IMR-90 (cell line): ENCODE measurements around the gene MAB21L3. TPM values are rescaled to one million over a fixed set of nuclear protein-coding genes. Genes with fewer than 3 reads are reported as not detected.

Experiments used
- ATAC-seq: fragments of 200-7000 bp; cut with Tn5 transposase; 2 replicates; pipeline ENCODE4 v1.9.1; 2020; ENCODE audit warnings: low read depth, mild to moderate bottlenecking, moderate library complexity
- Bru-seq: library from RNA; stranded (reverse); fragments of 400-500 nt; gene quantifications from one replicate; lab custom pipeline; 2021; lab: Mats Ljungman, UMichigan
- BruChase-seq, 2 experiments: library from RNA; stranded (reverse); fragments of 400-500 nt; gene quantifications; one replicate each; lab custom pipeline; 2021; lab: Mats Ljungman, UMichigan
- BruUV-seq: library from RNA; stranded (reverse); fragments of 400-500 nt; replicated peaks from 2 replicates; lab custom pipeline; 2021; lab: Mats Ljungman, UMichigan
- CTCF ChIA-PET: fragments of 300-600 bp; formaldehyde crosslinking; extraction: SDS; loops from one replicate; lab custom pipeline; 2021; ENCODE audit warnings: antibody characterized with exemption; lab: Yijun Ruan, JAX
- POLR2A ChIA-PET: fragments of 300-600 bp; sonication (Branson Sonifier 250); formaldehyde crosslinking; loops from one replicate; lab custom pipeline; 2022; ENCODE audit warnings: antibody characterized with exemption; ENCODE audit not compliant: unreplicated experiment; lab: Charles Lee
- DNase-seq: peaks from one replicate; pipeline ENCODE4 v3.0.0; 2013
- H2AFZ ChIP-seq: replicated peaks from 2 replicates; pipeline ENCODE3; 2013; ENCODE audit warnings: low read length, mild to moderate bottlenecking; ENCODE audit not compliant: poor library complexity
- H2AK5ac ChIP-seq: 2 replicates; pipeline ENCODE4 v1.6.1; 2013; ENCODE audit warnings: low read depth, low read length, inconsistent platforms
- H2AK9ac ChIP-seq: replicated peaks from 2 replicates; pipeline ENCODE3; 2013; ENCODE audit warnings: mild to moderate bottlenecking, low read depth, low read length, moderate library complexity; ENCODE audit not compliant: poor library complexity
- H2BK120ac ChIP-seq: 2 replicates; pipeline ENCODE4 v1.6.1; 2013; ENCODE audit warnings: low read depth, low read length, inconsistent platforms
- H2BK15ac ChIP-seq: 3 replicates; pipeline ENCODE4 v1.6.1; 2013; ENCODE audit warnings: low read depth, low read length, inconsistent platforms
- H2BK20ac ChIP-seq: 2 replicates; pipeline ENCODE4 v1.6.1; 2013; ENCODE audit warnings: low read depth, mild to moderate bottlenecking, inconsistent platforms, low read length, moderate library complexity
- H2BK5ac ChIP-seq: 2 replicates; pipeline ENCODE4 v1.6.1; 2013; ENCODE audit warnings: mild to moderate bottlenecking, low read depth, low read length, inconsistent platforms; ENCODE audit not compliant: poor library complexity, severe bottlenecking
- H3K14ac ChIP-seq: replicated peaks from 2 replicates; pipeline ENCODE4 v1.6.1; 2013; ENCODE audit warnings: low read depth, low read length, inconsistent platforms
- H3K18ac ChIP-seq: 2 replicates; pipeline ENCODE4 v1.6.1; 2013; ENCODE audit warnings: low read depth, low read length, control low read depth
- H3K23ac ChIP-seq: 2 replicates; pipeline ENCODE4 v1.6.1; 2013; ENCODE audit warnings: low read depth, low read length, inconsistent platforms
- H3K27ac ChIP-seq: 2 replicates; pipeline ENCODE4 v1.5.1; 2013; ENCODE audit warnings: mild to moderate bottlenecking, control low read depth, low read length; ENCODE audit not compliant: insufficient read depth
- H3K27me3 ChIP-seq: 2 replicates; pipeline ENCODE4 v1.6.1; 2013; ENCODE audit warnings: low read length; ENCODE audit not compliant: control insufficient read depth, insufficient read depth
- H3K36me3 ChIP-seq: 2 replicates; pipeline ENCODE4 v1.6.1; 2013; ENCODE audit warnings: low read length, mixed read lengths; ENCODE audit not compliant: control insufficient read depth, insufficient read depth
- H3K4ac ChIP-seq: 2 replicates; pipeline ENCODE4 v1.6.1; 2013; ENCODE audit warnings: low read depth, low read length, inconsistent platforms
- H3K4me1 ChIP-seq: 2 replicates; pipeline ENCODE4 v1.6.1; 2013; ENCODE audit warnings: low read length, mixed read lengths; ENCODE audit not compliant: control insufficient read depth, insufficient read depth
- H3K4me2 ChIP-seq: 2 replicates; pipeline ENCODE4 v1.6.1; 2013; ENCODE audit warnings: low read depth, mild to moderate bottlenecking, control low read depth, low read length, moderate library complexity
- H3K4me3 ChIP-seq: 2 replicates; pipeline ENCODE4 v1.5.1; 2013; ENCODE audit warnings: low read depth, mild to moderate bottlenecking, control low read depth, low read length, moderate library complexity; ENCODE audit not compliant: insufficient read depth
- H3K56ac ChIP-seq: 2 replicates; pipeline ENCODE4 v1.6.1; 2013; ENCODE audit warnings: low read length, inconsistent platforms; ENCODE audit not compliant: insufficient read depth; ENCODE audit errors: extremely low read depth
- H3K79me1 ChIP-seq, 2 experiments: 2 replicates each; pipeline ENCODE4 v1.6.1; 2013; ENCODE audit warnings: low read length in 2 of 2, inconsistent platforms in 1 of 2, low read depth in 1 of 2
- H3K9ac ChIP-seq: 2 replicates; pipeline ENCODE4 v1.6.1; 2013; ENCODE audit warnings: low read depth, low read length, control low read depth
- H3K9me1 ChIP-seq: 2 replicates; pipeline ENCODE4 v1.6.1; 2013; ENCODE audit warnings: low read length, inconsistent platforms; ENCODE audit not compliant: insufficient read depth
- H3K9me3 ChIP-seq: 2 replicates; pipeline ENCODE4 v1.6.1; 2013; ENCODE audit warnings: low read length; ENCODE audit not compliant: control insufficient read depth, insufficient read depth
- H4K20me1 ChIP-seq: 2 replicates; pipeline ENCODE4 v1.6.1; 2013; ENCODE audit warnings: low read length, inconsistent platforms; ENCODE audit not compliant: insufficient read depth
- H4K5ac ChIP-seq: 2 replicates; pipeline ENCODE4 v1.6.1; 2013; ENCODE audit warnings: mild to moderate bottlenecking, low read depth, low read length, control low read depth
- H4K8ac ChIP-seq, 2 experiments: 2 replicates each; pipeline ENCODE4 v1.6.1; 2013; ENCODE audit warnings: low read depth in 2 of 2, low read length in 2 of 2, control low read depth in 1 of 2, inconsistent platforms in 1 of 2
- H4K91ac ChIP-seq: 2 replicates; pipeline ENCODE4 v1.6.1; 2013; ENCODE audit warnings: low read depth, low read length, inconsistent platforms; ENCODE audit not compliant: insufficient read depth
- BHLHE40 ChIP-seq: fragments of 150-350 bp; IDR thresholded peaks from 2 replicates; pipeline ENCODE4 v1.6.1; 2016; ENCODE audit warnings: mild to moderate bottlenecking, low read depth, low read length
- CEBPB ChIP-seq: IDR thresholded peaks from 2 replicates; pipeline ENCODE4 v1.6.1; 2012; ENCODE audit warnings: low read depth, low read length, improper control_type of control experiment
- CHD1 ChIP-seq: IDR thresholded peaks from 2 replicates; pipeline ENCODE4 v1.6.1; 2012; ENCODE audit warnings: low read depth, low read length, improper control_type of control experiment
- ELK1 ChIP-seq: fragments of 150-350 bp; IDR thresholded peaks from 2 replicates; pipeline ENCODE4 v1.6.1; 2016; ENCODE audit warnings: low read depth, mild to moderate bottlenecking, low read length, moderate library complexity, borderline replicate concordance
- MAFK ChIP-seq: IDR thresholded peaks from 2 replicates; pipeline ENCODE4 v1.6.1; 2012; ENCODE audit warnings: low read depth, low read length, improper control_type of control experiment
- NFE2L2 ChIP-seq: fragments of 150-350 bp; IDR thresholded peaks from 2 replicates; pipeline ENCODE4 v1.6.1; 2016; ENCODE audit warnings: low read depth, mild to moderate bottlenecking, low read length
- POLR2A ChIP-seq: IDR thresholded peaks from 2 replicates; pipeline ENCODE4 v1.6.1; 2012; ENCODE audit warnings: mild to moderate bottlenecking, low read depth, low read length
- RAD21 ChIP-seq: IDR thresholded peaks from 2 replicates; pipeline ENCODE4 v1.6.1; 2012; ENCODE audit warnings: low read length, improper control_type of control experiment
- RCOR1 ChIP-seq: IDR thresholded peaks from 2 replicates; pipeline ENCODE4 v1.6.1; 2012; ENCODE audit warnings: mild to moderate bottlenecking, low read length, improper control_type of control experiment; ENCODE audit not compliant: insufficient replicate concordance
- SMC3 ChIP-seq: fragments of 150-350 bp; IDR thresholded peaks from 2 replicates; pipeline ENCODE4 v1.6.1; 2016; ENCODE audit warnings: low read depth, mild to moderate bottlenecking, antibody characterized with exemption, low read length, moderate library complexity
- WGBS, 2 experiments: methylation state at CpG; one replicate each; pipeline versions ENCODE4 v1.1.5 to v1.1.7; 2013; ENCODE audit warnings: missing lambda C conversion rate in 2 of 2; ENCODE audit not compliant: insufficient read length in 1 of 2; ENCODE audit errors: extremely low coverage in 2 of 2; 5-methylcytosine and 5-hydroxymethylcytosine counted together
- dilution Hi-C: fragments of 300-500 bp; cut with HindIII; formaldehyde crosslinking; loops from one replicate; pipeline ENCODE4 v1.14.3; 2018; ENCODE audit warnings: low sequenced_read_pairs; ENCODE audit not compliant: unreplicated experiment
- in situ Hi-C: fragments of 300-500 bp; cut with MboI; formaldehyde crosslinking; loops from 3 replicates; pipeline ENCODE4 v1.14.3; 2019; ENCODE audit warnings: low sequenced_read_pairs, inconsistent platforms, mixed read lengths
- intact Hi-C: fragments of 100-400 bp; cut with micrococcal nuclease; formaldehyde crosslinking; loops from 2 replicates; pipeline ENCODE4 v1.10.0; 2022
- long read RNA-seq: library from polyadenylated mRNA; unstranded; transcript quantifications from one replicate; pipeline ENCODE4 v2.0.0, GENCODE V29; 2021; ENCODE audit not compliant: unreplicated experiment
- polyA plus RNA-seq, 3 experiments: library from polyadenylated mRNA; depleted of rRNA; stranded (reverse); fragments of >200 nt; gene quantifications; 2 replicates each; pipeline ENCODE4 v1.2.3, GENCODE V29; 2012; ENCODE audit warnings: low replicate concordance in 1 of 3
- total RNA-seq: library from RNA; depleted of rRNA; stranded (reverse); fragments of >200 nt; gene quantifications from 2 replicates; pipeline ENCODE4 v1.2.3, GENCODE V29; 2012; rRNA removed

MAB21L3 gene
- total RNA-seq (not detected in 2 replicates), polyA plus RNA-seq (2012; rRNA removed) (not detected in 2 replicates), Bru-seq, nascent RNA (not detected), BruChase-seq, experiment 1, labeled RNA remaining after a 6-hour chase (not detected), BruChase-seq, experiment 2, labeled RNA remaining after a 2-hour chase (not detected)
- polyA plus RNA-seq (2012; cell fraction: cytosol; rRNA removed) = not detected in 2 replicates
- polyA plus RNA-seq (2012; cell fraction: nucleus; rRNA removed; ENCODE audit: low replicate concordance) = not detected in 2 replicates
- long read RNA-seq = 0 reads

- DNase-seq (no peak), ATAC-seq (no peak)
- H3K27me3 ChIP-seq = 0 out of 2 replicates have a peak, but pooled peaks cover 1% of the 10 kb centered on the region
- peaks cover 3% of the 10 kb centered on the region; the same call in 1 of the 2 replicates for H4K20me1 ChIP-seq
- H2AFZ ChIP-seq = no peak within 1 kb of the TSS
- no peak within 1 kb of the TSS for H3K14ac ChIP-seq
- H3K4ac ChIP-seq = peak within 1 kb of the TSS; percentile 10; the same call in 1 of the 2 replicates
- no peak within 1 kb of the TSS; the same call in 1 of the 2 replicates for H4K91ac ChIP-seq
- no peak within 1 kb of the TSS for H2AK9ac ChIP-seq
- WGBS, 2 experiments = 67% methylated on average over 5 of the region's 12 CpGs; no CpG with 5 or more reads in 1 of the 2 experiments
- H3K27ac ChIP-seq = no peak within 1 kb of the TSS
- H3K9ac ChIP-seq = no peak within 1 kb of the TSS
- CTCF ChIA-PET = no interaction called here
- no peak within 1 kb of the TSS for H3K56ac ChIP-seq
- H2AK5ac ChIP-seq = peak within 1 kb of the TSS; percentile 64; the same call in 1 of the 2 replicates
- H2BK20ac ChIP-seq = 0 out of 2 replicates have a peak within 1 kb of the TSS, but pooled peaks have one; percentile 43
- H4K5ac ChIP-seq = no peak within 1 kb of the TSS
- TF ChIP-seq RCOR1 = no peak
- no peak for TF ChIP-seq POLR2A
- TF ChIP-seq CEBPB = no peak
- TF ChIP-seq BHLHE40 = no peak
- no peak for TF ChIP-seq ELK1
- TF ChIP-seq SMC3 = no peak
- TF ChIP-seq CHD1 = no peak
- TF ChIP-seq MAFK = no peak
- no peak for TF ChIP-seq NFE2L2
- no peak for TF ChIP-seq RAD21
- H2BK15ac ChIP-seq = no peak within 1 kb of the TSS
- POLR2A ChIA-PET = no interaction called here
- H3K9me1 ChIP-seq = peaks cover 3% of the 10 kb centered on the region; the same call in 1 of the 2 replicates
- H3K23ac ChIP-seq = no peak within 1 kb of the TSS
- no peak within 1 kb of the TSS for H4K8ac ChIP-seq
- intact Hi-C loops (no loop called here), in situ Hi-C loops (no loop called here), dilution Hi-C loops (no loop called here)
- H3K4me3 ChIP-seq = no peak within 1 kb of the TSS
- H3K4me1 ChIP-seq = peaks cover 10% of the 10 kb centered on the region
- H3K79me1 ChIP-seq = no peaks in the 10 kb centered on the region
- H2BK120ac ChIP-seq = no peak within 1 kb of the TSS
- H3K36me3 ChIP-seq = no peaks in the 10 kb centered on the region
- no peak within 1 kb of the TSS for H2BK5ac ChIP-seq
- no peak within 1 kb of the TSS; the same call in 1 of the 2 replicates for H3K4me2 ChIP-seq
- no peak within 1 kb of the TSS for H3K18ac ChIP-seq
- H3K9me3 ChIP-seq = no peaks in the 10 kb centered on the region
- BruUV-seq = no TSS peak
Observed at GRCh38 chr1:116110567-116111523, at the start of gene MAB21L3. TSS of gene MAB21L3 (plus strand) at chr1:116111399. CDS start at chr1:116112616, 1,217 bp downstream.
